HEK293 (cell line): ENCODE results near the gene EIF3F.

Source experiments
- CTCF ChIA-PET: fragments of 350-600 bp; formaldehyde crosslinking; extraction: SDS; loops from one replicate; lab custom pipeline; 2021; ENCODE audit warnings: antibody characterized with exemption; lab: Yijun Ruan, JAX
- POLR2A ChIA-PET: fragments of 300-600 bp; formaldehyde crosslinking; extraction: SDS; loops from one replicate; lab custom pipeline; 2020; ENCODE audit warnings: antibody characterized with exemption, inconsistent platforms; lab: Yijun Ruan, JAX
- H3K27ac ChIP-seq: fragments of 200-500 bp; sonication (Bioruptor generic); 2 replicates; pipeline ENCODE4 v1.5.1; 2014; ENCODE audit warnings: low read depth, low read length, control low read depth, inconsistent platforms; ENCODE audit errors: extremely low read depth
- H3K36me3 ChIP-seq, 2 experiments: fragments of 200-500 bp in 1 of 2; sonication (Bioruptor generic) in 1 of 2; 1 replicate in 1 of 2; 2 replicates in 1 of 2; pipeline ENCODE4 v1.5.1; 2014 to 2017; ENCODE audit warnings: inconsistent platforms in 2 of 2, low read length in 2 of 2; ENCODE audit not compliant: control insufficient read depth in 2 of 2, insufficient read depth in 1 of 2
- H3K4me1 ChIP-seq: fragments of 200-500 bp; sonication (Bioruptor generic); 2 replicates; pipeline ENCODE4 v1.5.1; 2014; ENCODE audit warnings: mild to moderate bottlenecking, low read length, inconsistent platforms; ENCODE audit not compliant: control insufficient read depth, insufficient read depth
- H3K4me3 ChIP-seq: 2 replicates; pipeline ENCODE4 v1.5.1; 2011; ENCODE audit warnings: low read depth, mild to moderate bottlenecking, control low read depth, low read length, moderate library complexity
- H3K9me3 ChIP-seq: fragments of 200-500 bp; sonication (Bioruptor generic); 2 replicates; pipeline ENCODE4 v1.5.1; 2014; ENCODE audit warnings: low read depth, low read length, inconsistent platforms; ENCODE audit not compliant: control insufficient read depth, insufficient read depth
- ZBTB20 ChIP-seq: fragments of 450-650 bp; formaldehyde crosslinking; IDR thresholded peaks from 2 replicates; pipeline ENCODE4 v1.5.1; 2016; ENCODE audit warnings: missing biosample characterization, missing genetic modification characterization
- ZBTB48 ChIP-seq: fragments of 450-650 bp; formaldehyde crosslinking; IDR thresholded peaks from 2 replicates; pipeline ENCODE4 v1.5.1; 2016; ENCODE audit warnings: missing biosample characterization, missing genetic modification characterization
- ZBTB7A ChIP-seq: fragments of 450-650 bp; formaldehyde crosslinking; IDR thresholded peaks from 2 replicates; pipeline ENCODE4 v1.5.1; 2016; ENCODE audit warnings: low read depth, missing biosample characterization, missing genetic modification characterization
- ZFP37 ChIP-seq: fragments of 450-650 bp; formaldehyde crosslinking; IDR thresholded peaks from 2 replicates; pipeline ENCODE4 v1.5.1; 2016; ENCODE audit warnings: missing biosample characterization, missing genetic modification characterization
- ZNF146 ChIP-seq: fragments of 450-650 bp; formaldehyde crosslinking; IDR thresholded peaks from 2 replicates; pipeline ENCODE4 v1.5.1; 2016; ENCODE audit warnings: missing biosample characterization, missing genetic modification characterization
- ZNF239 ChIP-seq: fragments of 450-650 bp; formaldehyde crosslinking; IDR thresholded peaks from 2 replicates; pipeline ENCODE4 v1.5.1; 2016; ENCODE audit warnings: missing biosample characterization, missing genetic modification characterization
- ZNF398 ChIP-seq: fragments of 450-650 bp; formaldehyde crosslinking; IDR thresholded peaks from 2 replicates; pipeline ENCODE4 v1.5.1; 2017; ENCODE audit warnings: missing biosample characterization, missing genetic modification characterization
- ZNF585B ChIP-seq: fragments of 450-650 bp; formaldehyde crosslinking; IDR thresholded peaks from 2 replicates; pipeline ENCODE4 v1.5.1; 2016; ENCODE audit warnings: missing biosample characterization, missing genetic modification characterization
- ZNF658 ChIP-seq: fragments of 450-650 bp; formaldehyde crosslinking; IDR thresholded peaks from 2 replicates; pipeline ENCODE4; 2016; ENCODE audit warnings: missing biosample characterization, missing genetic modification characterization
- ZNF837 ChIP-seq: fragments of 450-650 bp; formaldehyde crosslinking; IDR thresholded peaks from 2 replicates; pipeline ENCODE4 v1.5.1; 2016; ENCODE audit warnings: missing biosample characterization, missing genetic modification characterization
- ZSCAN4 ChIP-seq: fragments of 450-650 bp; formaldehyde crosslinking; IDR thresholded peaks from 2 replicates; pipeline ENCODE4 v1.5.1; 2017; ENCODE audit warnings: missing biosample characterization, missing genetic modification characterization
- TF ChIP-seq, protein P1 (sequence below): fragments of 450-650 bp; formaldehyde crosslinking; IDR thresholded peaks from 2 replicates; pipeline ENCODE4 v1.5.1; 2016; ENCODE audit warnings: missing biosample characterization, missing genetic modification characterization, borderline replicate concordance
- TF ChIP-seq, protein P2 (sequence below): fragments of 450-650 bp; formaldehyde crosslinking; IDR thresholded peaks from 2 replicates; pipeline ENCODE4 v1.5.1; 2016; ENCODE audit warnings: missing biosample characterization, missing genetic modification characterization
- TF ChIP-seq, protein P3 (sequence below): fragments of 450-650 bp; formaldehyde crosslinking; IDR thresholded peaks from 2 replicates; pipeline ENCODE4 v1.5.1; 2017; ENCODE audit warnings: missing biosample characterization, missing genetic modification characterization
- TF ChIP-seq, protein P4 (sequence below): fragments of 450-650 bp; formaldehyde crosslinking; IDR thresholded peaks from 2 replicates; pipeline ENCODE4 v1.5.1; 2016; ENCODE audit warnings: missing biosample characterization, missing genetic modification characterization

Gene EIF3F

DNA sequence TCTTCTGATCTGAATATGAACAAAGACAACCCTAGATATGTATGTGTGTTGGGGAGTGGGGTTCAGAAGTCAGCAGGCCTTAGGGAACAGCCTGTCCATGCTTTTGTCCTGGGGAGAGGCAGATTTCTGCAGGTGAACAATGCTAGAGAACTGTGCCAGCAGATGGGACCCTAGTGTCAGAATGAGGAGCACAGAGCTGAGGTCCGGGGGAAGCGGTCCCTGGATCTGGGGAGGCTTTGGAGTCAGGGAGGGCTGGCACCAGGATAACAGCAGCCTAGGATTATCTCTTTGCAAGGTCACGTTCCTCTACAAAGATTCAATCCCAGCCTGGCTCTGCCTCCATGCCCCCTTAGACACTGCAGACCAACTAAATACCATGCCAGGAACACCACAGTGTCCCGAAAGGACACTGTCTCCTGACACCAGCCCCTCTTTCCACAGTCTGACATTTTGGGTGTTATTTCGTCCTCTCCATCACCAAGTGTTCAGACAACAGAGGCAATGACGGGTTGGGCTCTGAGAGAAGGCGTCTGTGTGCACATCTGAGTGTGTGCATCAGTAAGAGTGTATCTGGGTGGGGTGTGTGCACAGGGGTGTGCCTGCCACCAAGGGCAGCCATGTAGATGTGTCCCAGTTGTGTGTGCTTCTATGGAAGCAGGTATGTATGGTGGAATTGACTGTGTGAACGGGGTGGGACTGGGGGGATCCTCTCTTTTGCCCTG lies 43.5 kb downstream of the EIF3F start:
- no peak overlapping the region for H3K4me3 ChIP-seq
- H3K36me3 ChIP-seq, result no peaks in the 10 kb centered on the region
- H3K27ac ChIP-seq, result no peak overlapping the region
- CTCF ChIA-PET, result interaction anchor here (0.8 to 13.7 kb wide), 4 partner anchors 10 to 64 kb away, joined by 3 to 374 read pairs (median 4); partner anchors contain the start of gene EIF3F
- TF ChIP-seq ZBTB20 (tag by site-specific recombination) (no peak), ZSCAN4 (tag by site-specific recombination) (no peak), ZNF239 (tag by site-specific recombination) (no peak), ZBTB7A (no peak), ZNF585B (tag by site-specific recombination) (no peak), ZNF146 (no peak), ZNF658 (tag by site-specific recombination) (no peak), ZBTB48 (tag by site-specific recombination) (no peak), ZNF837 (no peak), ZFP37 (tag by site-specific recombination) (no peak), ZNF398 (no peak)
- TF ChIP-seq, protein P1, sequence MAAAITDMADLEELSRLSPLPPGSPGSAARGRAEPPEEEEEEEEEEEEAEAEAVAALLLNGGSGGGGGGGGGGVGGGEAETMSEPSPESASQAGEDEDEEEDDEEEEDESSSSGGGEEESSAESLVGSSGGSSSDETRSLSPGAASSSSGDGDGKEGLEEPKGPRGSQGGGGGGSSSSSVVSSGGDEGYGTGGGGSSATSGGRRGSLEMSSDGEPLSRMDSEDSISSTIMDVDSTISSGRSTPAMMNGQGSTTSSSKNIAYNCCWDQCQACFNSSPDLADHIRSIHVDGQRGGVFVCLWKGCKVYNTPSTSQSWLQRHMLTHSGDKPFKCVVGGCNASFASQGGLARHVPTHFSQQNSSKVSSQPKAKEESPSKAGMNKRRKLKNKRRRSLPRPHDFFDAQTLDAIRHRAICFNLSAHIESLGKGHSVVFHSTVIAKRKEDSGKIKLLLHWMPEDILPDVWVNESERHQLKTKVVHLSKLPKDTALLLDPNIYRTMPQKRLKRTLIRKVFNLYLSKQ (tag by site-specific recombination), result no peak
- TF ChIP-seq, protein P2, sequence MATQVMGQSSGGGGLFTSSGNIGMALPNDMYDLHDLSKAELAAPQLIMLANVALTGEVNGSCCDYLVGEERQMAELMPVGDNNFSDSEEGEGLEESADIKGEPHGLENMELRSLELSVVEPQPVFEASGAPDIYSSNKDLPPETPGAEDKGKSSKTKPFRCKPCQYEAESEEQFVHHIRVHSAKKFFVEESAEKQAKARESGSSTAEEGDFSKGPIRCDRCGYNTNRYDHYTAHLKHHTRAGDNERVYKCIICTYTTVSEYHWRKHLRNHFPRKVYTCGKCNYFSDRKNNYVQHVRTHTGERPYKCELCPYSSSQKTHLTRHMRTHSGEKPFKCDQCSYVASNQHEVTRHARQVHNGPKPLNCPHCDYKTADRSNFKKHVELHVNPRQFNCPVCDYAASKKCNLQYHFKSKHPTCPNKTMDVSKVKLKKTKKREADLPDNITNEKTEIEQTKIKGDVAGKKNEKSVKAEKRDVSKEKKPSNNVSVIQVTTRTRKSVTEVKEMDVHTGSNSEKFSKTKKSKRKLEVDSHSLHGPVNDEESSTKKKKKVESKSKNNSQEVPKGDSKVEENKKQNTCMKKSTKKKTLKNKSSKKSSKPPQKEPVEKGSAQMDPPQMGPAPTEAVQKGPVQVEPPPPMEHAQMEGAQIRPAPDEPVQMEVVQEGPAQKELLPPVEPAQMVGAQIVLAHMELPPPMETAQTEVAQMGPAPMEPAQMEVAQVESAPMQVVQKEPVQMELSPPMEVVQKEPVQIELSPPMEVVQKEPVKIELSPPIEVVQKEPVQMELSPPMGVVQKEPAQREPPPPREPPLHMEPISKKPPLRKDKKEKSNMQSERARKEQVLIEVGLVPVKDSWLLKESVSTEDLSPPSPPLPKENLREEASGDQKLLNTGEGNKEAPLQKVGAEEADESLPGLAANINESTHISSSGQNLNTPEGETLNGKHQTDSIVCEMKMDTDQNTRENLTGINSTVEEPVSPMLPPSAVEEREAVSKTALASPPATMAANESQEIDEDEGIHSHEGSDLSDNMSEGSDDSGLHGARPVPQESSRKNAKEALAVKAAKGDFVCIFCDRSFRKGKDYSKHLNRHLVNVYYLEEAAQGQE, result no peak
- TF ChIP-seq, protein P3, sequence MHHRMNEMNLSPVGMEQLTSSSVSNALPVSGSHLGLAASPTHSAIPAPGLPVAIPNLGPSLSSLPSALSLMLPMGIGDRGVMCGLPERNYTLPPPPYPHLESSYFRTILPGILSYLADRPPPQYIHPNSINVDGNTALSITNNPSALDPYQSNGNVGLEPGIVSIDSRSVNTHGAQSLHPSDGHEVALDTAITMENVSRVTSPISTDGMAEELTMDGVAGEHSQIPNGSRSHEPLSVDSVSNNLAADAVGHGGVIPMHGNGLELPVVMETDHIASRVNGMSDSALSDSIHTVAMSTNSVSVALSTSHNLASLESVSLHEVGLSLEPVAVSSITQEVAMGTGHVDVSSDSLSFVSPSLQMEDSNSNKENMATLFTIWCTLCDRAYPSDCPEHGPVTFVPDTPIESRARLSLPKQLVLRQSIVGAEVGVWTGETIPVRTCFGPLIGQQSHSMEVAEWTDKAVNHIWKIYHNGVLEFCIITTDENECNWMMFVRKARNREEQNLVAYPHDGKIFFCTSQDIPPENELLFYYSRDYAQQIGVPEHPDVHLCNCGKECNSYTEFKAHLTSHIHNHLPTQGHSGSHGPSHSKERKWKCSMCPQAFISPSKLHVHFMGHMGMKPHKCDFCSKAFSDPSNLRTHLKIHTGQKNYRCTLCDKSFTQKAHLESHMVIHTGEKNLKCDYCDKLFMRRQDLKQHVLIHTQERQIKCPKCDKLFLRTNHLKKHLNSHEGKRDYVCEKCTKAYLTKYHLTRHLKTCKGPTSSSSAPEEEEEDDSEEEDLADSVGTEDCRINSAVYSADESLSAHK, result no peak
- TF ChIP-seq, protein P4, sequence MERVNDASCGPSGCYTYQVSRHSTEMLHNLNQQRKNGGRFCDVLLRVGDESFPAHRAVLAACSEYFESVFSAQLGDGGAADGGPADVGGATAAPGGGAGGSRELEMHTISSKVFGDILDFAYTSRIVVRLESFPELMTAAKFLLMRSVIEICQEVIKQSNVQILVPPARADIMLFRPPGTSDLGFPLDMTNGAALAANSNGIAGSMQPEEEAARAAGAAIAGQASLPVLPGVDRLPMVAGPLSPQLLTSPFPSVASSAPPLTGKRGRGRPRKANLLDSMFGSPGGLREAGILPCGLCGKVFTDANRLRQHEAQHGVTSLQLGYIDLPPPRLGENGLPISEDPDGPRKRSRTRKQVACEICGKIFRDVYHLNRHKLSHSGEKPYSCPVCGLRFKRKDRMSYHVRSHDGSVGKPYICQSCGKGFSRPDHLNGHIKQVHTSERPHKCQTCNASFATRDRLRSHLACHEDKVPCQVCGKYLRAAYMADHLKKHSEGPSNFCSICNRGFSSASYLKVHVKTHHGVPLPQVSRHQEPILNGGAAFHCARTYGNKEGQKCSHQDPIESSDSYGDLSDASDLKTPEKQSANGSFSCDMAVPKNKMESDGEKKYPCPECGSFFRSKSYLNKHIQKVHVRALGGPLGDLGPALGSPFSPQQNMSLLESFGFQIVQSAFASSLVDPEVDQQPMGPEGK, result no peak
- POLR2A ChIA-PET, result no interaction called here
- H3K4me1 ChIP-seq, result no peaks in the 10 kb centered on the region
- no peaks in the 10 kb centered on the region for H3K9me3 ChIP-seq
